SK-N-SH treated with all-trans-retinoic acid at 6 μM for 48 hours (cell line): ENCODE results near the gene MYB.

Experiments used
- ATAC-seq: fragments of 200-7000 bp; cut with Tn5 transposase; 3 replicates; pipeline ENCODE4 v1.9.1; 2020; ENCODE audit warnings: mild to moderate bottlenecking, moderate library complexity
- ARNTL ChIP-seq: fragments of 450-650 bp; formaldehyde crosslinking; IDR thresholded peaks from 2 replicates; pipeline ENCODE4 v1.5.0; 2020; ENCODE audit warnings: low read depth, mild to moderate bottlenecking, moderate library complexity, borderline replicate concordance
- BACH2 ChIP-seq: fragments of 250-450 bp; sonication (Bioruptor Pico); IDR thresholded peaks from 2 replicates; pipeline ENCODE4 v1.9.0; 2021; ENCODE audit warnings: mild to moderate bottlenecking, borderline replicate concordance
- CSDC2 ChIP-seq: fragments of 250-450 bp; sonication (Bioruptor Pico); IDR thresholded peaks from 2 replicates; pipeline ENCODE4 v1.5.0; 2020; ENCODE audit warnings: mild to moderate bottlenecking, moderate library complexity
- ESRRG ChIP-seq: fragments of 250-450 bp; sonication (Bioruptor Pico); IDR thresholded peaks from 2 replicates; pipeline ENCODE4 v1.6.1; 2021; ENCODE audit warnings: mild to moderate bottlenecking
- GLIS3 ChIP-seq: fragments of 250-450 bp; sonication (Bioruptor Pico); IDR thresholded peaks from 2 replicates; pipeline ENCODE4 v1.5.0; 2020; ENCODE audit warnings: mild to moderate bottlenecking, moderate library complexity
- ISL1 ChIP-seq: fragments of 250-450 bp; sonication (Bioruptor Pico); IDR thresholded peaks from 2 replicates; pipeline ENCODE4 v2.1.2; 2022; ENCODE audit warnings: mild to moderate bottlenecking, moderate library complexity
- OSR1 ChIP-seq: fragments of 250-450 bp; sonication (Bioruptor Pico); IDR thresholded peaks from 2 replicates; pipeline ENCODE4 v1.8.0; 2022; ENCODE audit warnings: moderate library complexity, mild to moderate bottlenecking, inconsistent platforms
- PPARA ChIP-seq: fragments of 250-450 bp; sonication (Bioruptor Pico); IDR thresholded peaks from 2 replicates; pipeline ENCODE4 v1.5.0; 2020; ENCODE audit warnings: mild to moderate bottlenecking, borderline replicate concordance
- RARB ChIP-seq: fragments of 250-450 bp; sonication (Bioruptor Pico); IDR thresholded peaks from 2 replicates; pipeline ENCODE4 v1.8.0; 2021; ENCODE audit warnings: mild to moderate bottlenecking, moderate library complexity
- SNAI2 ChIP-seq: fragments of 250-450 bp; sonication (Bioruptor Pico); IDR thresholded peaks from 2 replicates; pipeline ENCODE4 v1.5.0; 2020; ENCODE audit warnings: mild to moderate bottlenecking, moderate library complexity
- TCF4 ChIP-seq: fragments of 250-450 bp; sonication (Bioruptor Pico); IDR thresholded peaks from 2 replicates; pipeline ENCODE4 v1.8.0; 2021; ENCODE audit warnings: mild to moderate bottlenecking, moderate library complexity, borderline replicate concordance
- TOX ChIP-seq: fragments of 250-450 bp; sonication (Bioruptor Pico); IDR thresholded peaks from 2 replicates; pipeline ENCODE4 v1.8.0; 2021; ENCODE audit warnings: mild to moderate bottlenecking, moderate library complexity, borderline replicate concordance
- ZC3H10 ChIP-seq: fragments of 250-450 bp; sonication (Bioruptor Pico); IDR thresholded peaks from 2 replicates; pipeline ENCODE4 v1.5.1; 2021; ENCODE audit warnings: mild to moderate bottlenecking, moderate library complexity
- ZFP3 ChIP-seq: fragments of 250-450 bp; sonication (Bioruptor Pico); IDR thresholded peaks from 2 replicates; pipeline ENCODE4 v1.5.0; 2020; ENCODE audit warnings: mild to moderate bottlenecking, moderate library complexity
- ZFP30 ChIP-seq: fragments of 450-650 bp; formaldehyde crosslinking; IDR thresholded peaks from 2 replicates; pipeline ENCODE4 v1.5.0; 2022; ENCODE audit warnings: mild to moderate bottlenecking, moderate library complexity
- ZNF565 ChIP-seq: fragments of 450-650 bp; formaldehyde crosslinking; conservative IDR thresholded peaks from 2 replicates; pipeline ENCODE4 v1.5.0; 2020; ENCODE audit warnings: low read depth, mild to moderate bottlenecking, moderate library complexity
- ZNF70 ChIP-seq: fragments of 450-650 bp; formaldehyde crosslinking; IDR thresholded peaks from 2 replicates; pipeline ENCODE4 v1.5.0; 2020; ENCODE audit warnings: mild to moderate bottlenecking, moderate library complexity
- ZNF8 ChIP-seq: fragments of 450-650 bp; formaldehyde crosslinking; IDR thresholded peaks from 2 replicates; pipeline ENCODE4 v1.5.0; 2020; ENCODE audit warnings: mild to moderate bottlenecking, moderate library complexity
- TF ChIP-seq, protein P1 (sequence below): fragments of 250-450 bp; sonication (Bioruptor Pico); IDR thresholded peaks from 2 replicates; pipeline ENCODE4 v1.5.1; 2020; ENCODE audit warnings: low read depth, mild to moderate bottlenecking, moderate library complexity
- TF ChIP-seq, protein P2 (sequence below): fragments of 250-450 bp; sonication (Bioruptor Pico); IDR thresholded peaks from 2 replicates; pipeline ENCODE4 v1.5.0; 2020; ENCODE audit warnings: mild to moderate bottlenecking, moderate library complexity
- TF ChIP-seq, protein P3 (sequence below): fragments of 250-450 bp; sonication (Bioruptor Pico); IDR thresholded peaks from 2 replicates; pipeline ENCODE4 v1.5.1; 2021; ENCODE audit warnings: mild to moderate bottlenecking, moderate library complexity
- TF ChIP-seq, protein P4 (sequence below): fragments of 250-450 bp; sonication (Bioruptor Pico); IDR thresholded peaks from 2 replicates; pipeline ENCODE4 v1.8.0; 2020; ENCODE audit warnings: mild to moderate bottlenecking, moderate library complexity, borderline replicate concordance

Gene MYB

DNA sequence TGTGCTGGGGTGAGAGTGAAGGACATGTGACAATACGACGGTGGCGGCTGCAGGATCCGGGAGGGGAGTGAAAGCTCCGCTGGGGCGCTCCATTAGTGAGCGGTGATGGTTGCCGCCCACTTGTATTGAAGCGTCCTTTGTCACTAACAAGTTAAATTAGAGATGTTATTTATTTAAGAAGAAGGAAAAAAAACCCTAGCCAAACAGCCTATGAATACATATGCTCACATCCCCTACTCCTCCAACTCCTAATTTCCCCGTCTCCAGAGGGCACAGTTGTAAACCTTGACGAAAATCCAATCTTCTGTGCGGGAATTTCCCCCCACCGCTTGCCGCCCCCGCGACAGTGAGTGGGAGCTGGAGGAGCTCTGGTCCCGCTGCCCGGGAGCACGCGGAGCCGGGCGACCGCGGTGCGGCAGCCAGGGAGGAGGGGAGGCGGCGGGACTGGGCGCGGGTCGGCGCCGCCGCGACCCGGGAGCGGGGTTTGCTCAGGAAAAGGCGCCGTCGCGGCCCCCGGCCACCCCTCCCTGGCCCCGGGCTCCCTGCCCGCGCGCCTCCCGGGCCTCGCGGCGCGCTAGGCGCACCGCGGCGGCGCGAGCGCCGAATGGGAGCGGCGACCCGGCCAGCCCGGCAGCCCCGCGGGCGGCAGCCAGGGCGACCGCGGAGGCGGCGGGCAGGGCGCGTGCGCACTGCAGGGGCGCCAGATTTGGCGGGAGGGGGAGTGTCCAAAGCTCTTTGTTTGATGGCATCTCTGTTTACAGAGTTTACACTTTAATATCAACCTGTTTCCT lies at the start of gene MYB:
MYB (plus strand) TSS at position 767 of the 791 bp plus-strand sequence. CDS start 206 bp downstream, outside the sequence.
- peak; percentile 61 for ATAC-seq
- TF ChIP-seq SNAI2 (CRISPR knock-in tag): no peak
- no peak for TF ChIP-seq ZFP30 (CRISPR knock-in tag)
- TF ChIP-seq ZFP3 (CRISPR knock-in tag): no peak

DNA sequence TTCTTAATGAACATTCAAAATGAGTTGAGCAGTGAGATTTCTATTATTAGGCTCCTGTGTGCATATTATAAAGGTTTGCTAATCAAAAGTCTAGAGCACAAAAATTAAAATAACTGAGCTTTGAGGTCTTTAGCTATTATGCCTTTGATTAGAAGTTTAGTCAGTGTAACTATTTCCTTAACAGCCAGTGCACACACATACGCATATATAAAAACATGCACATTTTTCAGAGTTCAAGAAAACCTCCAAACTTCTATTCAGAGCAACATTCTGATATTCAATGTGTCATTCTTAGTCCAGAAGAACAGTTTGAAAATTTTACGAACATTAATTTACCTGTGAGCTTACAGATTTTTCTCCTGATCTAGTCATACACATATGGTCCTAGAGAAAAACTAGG lies 48.3 kb upstream of the MYB start:
- no peak for ATAC-seq

DNA sequence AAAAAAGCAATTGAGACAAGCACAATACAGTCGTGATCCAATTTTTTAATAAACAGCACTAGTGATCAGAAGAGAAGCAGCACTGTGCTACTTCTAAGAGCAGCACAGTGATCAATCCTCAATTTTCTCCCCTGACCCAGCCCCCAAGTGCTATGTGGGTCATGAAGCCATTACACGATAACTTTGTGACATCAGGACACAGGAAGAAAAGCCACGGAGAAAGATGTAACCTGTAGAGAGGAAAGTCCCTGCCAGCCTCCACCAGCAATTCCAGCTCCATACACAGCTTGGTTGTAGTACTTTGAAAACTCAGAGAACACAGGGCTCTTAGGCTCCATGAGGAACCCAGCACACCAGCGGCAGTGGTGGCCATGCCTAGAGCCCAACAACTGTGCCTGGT lies 45.3 kb upstream of the MYB start:
- TF ChIP-seq GLIS3 (CRISPR knock-in tag): no peak
- no peak for ATAC-seq

More for the DNA sequence above, 48.3 kb upstream of the MYB start:
- TF ChIP-seq PPARA (CRISPR knock-in tag) (no peak), ZNF8 (CRISPR knock-in tag) (no peak), SNAI2 (CRISPR knock-in tag) (no peak), ISL1 (no peak), ESRRG (CRISPR knock-in tag) (no peak), ZNF565 (CRISPR knock-in tag) (no peak), ZNF70 (CRISPR knock-in tag) (no peak), ZFP30 (CRISPR knock-in tag) (no peak), TCF4 (CRISPR knock-in tag) (no peak), CSDC2 (no peak), TOX (CRISPR knock-in tag) (no peak), ARNTL (CRISPR knock-in tag) (no peak), ZC3H10 (no peak), GLIS3 (CRISPR knock-in tag) (no peak), RARB (CRISPR knock-in tag) (no peak), ZFP3 (CRISPR knock-in tag) (no peak), BACH2 (CRISPR knock-in tag) (no peak)
- TF ChIP-seq, protein P1, sequence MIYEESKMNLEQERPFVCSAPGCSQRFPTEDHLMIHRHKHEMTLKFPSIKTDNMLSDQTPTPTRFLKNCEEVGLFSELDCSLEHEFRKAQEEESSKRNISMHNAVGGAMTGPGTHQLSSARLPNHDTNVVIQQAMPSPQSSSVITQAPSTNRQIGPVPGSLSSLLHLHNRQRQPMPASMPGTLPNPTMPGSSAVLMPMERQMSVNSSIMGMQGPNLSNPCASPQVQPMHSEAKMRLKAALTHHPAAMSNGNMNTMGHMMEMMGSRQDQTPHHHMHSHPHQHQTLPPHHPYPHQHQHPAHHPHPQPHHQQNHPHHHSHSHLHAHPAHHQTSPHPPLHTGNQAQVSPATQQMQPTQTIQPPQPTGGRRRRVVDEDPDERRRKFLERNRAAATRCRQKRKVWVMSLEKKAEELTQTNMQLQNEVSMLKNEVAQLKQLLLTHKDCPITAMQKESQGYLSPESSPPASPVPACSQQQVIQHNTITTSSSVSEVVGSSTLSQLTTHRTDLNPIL (CRISPR knock-in tag): no peak
- TF ChIP-seq, protein P2, sequence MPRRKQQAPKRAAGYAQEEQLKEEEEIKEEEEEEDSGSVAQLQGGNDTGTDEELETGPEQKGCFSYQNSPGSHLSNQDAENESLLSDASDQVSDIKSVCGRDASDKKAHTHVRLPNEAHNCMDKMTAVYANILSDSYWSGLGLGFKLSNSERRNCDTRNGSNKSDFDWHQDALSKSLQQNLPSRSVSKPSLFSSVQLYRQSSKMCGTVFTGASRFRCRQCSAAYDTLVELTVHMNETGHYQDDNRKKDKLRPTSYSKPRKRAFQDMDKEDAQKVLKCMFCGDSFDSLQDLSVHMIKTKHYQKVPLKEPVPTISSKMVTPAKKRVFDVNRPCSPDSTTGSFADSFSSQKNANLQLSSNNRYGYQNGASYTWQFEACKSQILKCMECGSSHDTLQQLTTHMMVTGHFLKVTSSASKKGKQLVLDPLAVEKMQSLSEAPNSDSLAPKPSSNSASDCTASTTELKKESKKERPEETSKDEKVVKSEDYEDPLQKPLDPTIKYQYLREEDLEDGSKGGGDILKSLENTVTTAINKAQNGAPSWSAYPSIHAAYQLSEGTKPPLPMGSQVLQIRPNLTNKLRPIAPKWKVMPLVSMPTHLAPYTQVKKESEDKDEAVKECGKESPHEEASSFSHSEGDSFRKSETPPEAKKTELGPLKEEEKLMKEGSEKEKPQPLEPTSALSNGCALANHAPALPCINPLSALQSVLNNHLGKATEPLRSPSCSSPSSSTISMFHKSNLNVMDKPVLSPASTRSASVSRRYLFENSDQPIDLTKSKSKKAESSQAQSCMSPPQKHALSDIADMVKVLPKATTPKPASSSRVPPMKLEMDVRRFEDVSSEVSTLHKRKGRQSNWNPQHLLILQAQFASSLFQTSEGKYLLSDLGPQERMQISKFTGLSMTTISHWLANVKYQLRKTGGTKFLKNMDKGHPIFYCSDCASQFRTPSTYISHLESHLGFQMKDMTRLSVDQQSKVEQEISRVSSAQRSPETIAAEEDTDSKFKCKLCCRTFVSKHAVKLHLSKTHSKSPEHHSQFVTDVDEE (CRISPR knock-in tag): no peak
- TF ChIP-seq, protein P3, sequence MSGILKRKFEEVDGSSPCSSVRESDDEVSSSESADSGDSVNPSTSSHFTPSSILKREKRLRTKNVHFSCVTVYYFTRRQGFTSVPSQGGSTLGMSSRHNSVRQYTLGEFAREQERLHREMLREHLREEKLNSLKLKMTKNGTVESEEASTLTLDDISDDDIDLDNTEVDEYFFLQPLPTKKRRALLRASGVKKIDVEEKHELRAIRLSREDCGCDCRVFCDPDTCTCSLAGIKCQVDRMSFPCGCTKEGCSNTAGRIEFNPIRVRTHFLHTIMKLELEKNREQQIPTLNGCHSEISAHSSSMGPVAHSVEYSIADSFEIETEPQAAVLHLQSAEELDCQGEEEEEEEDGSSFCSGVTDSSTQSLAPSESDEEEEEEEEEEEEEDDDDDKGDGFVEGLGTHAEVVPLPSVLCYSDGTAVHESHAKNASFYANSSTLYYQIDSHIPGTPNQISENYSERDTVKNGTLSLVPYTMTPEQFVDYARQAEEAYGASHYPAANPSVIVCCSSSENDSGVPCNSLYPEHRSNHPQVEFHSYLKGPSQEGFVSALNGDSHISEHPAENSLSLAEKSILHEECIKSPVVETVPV: no peak

DNA sequence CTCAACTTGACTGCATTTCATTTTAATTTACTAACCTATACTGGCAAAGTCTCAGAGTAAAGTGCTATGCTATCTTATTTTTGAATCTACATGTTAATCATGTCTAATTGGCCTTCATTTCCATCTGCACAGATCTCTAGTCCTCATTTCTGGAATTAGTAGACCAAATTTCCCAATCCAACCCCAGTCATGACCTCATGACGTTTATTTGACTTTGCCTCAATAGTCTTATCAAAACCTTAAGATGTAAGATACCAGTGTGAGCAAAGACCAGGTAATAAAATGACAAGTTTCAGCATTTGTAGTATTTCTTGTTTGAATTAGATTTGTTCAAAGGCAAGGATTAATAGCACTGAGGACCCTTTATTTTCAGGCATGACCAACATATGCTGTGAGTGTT lies 43.3 kb upstream of the MYB start:
- no peak for ATAC-seq

DNA sequence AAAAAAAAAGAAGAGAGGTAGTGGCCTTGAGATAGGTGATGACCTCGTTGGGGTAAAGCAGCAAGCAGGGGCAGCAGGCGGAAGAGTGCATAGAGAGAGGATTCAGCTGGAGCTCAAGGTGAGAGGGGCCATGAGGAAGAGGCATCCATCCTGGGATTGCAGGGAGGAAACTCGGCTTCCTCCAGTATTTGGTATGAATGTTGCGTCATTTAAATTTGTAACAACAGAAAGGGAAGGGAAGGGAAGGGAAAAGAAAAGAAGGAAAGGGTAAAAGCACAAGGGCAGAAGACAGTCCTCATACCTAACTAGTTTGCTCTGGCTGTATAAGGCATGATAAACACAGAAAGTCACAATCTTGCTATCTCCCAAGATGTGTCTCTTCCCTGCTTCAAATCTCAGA lies 39.9 kb upstream of the MYB start:
- ATAC-seq: no peak
- TF ChIP-seq, protein P4, sequence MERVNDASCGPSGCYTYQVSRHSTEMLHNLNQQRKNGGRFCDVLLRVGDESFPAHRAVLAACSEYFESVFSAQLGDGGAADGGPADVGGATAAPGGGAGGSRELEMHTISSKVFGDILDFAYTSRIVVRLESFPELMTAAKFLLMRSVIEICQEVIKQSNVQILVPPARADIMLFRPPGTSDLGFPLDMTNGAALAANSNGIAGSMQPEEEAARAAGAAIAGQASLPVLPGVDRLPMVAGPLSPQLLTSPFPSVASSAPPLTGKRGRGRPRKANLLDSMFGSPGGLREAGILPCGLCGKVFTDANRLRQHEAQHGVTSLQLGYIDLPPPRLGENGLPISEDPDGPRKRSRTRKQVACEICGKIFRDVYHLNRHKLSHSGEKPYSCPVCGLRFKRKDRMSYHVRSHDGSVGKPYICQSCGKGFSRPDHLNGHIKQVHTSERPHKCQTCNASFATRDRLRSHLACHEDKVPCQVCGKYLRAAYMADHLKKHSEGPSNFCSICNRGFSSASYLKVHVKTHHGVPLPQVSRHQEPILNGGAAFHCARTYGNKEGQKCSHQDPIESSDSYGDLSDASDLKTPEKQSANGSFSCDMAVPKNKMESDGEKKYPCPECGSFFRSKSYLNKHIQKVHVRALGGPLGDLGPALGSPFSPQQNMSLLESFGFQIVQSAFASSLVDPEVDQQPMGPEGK (CRISPR knock-in tag): no peak
- TF ChIP-seq ZNF70 (CRISPR knock-in tag): no peak
- TF ChIP-seq ARNTL (CRISPR knock-in tag): no peak
- TF ChIP-seq GLIS3 (CRISPR knock-in tag): no peak
- TF ChIP-seq TCF4 (CRISPR knock-in tag): no peak
- TF ChIP-seq, protein P1 (CRISPR knock-in tag): no peak
- TF ChIP-seq RARB (CRISPR knock-in tag): no peak
- no peak for TF ChIP-seq ZFP3 (CRISPR knock-in tag)
- no peak for TF ChIP-seq ZFP30 (CRISPR knock-in tag)
- no peak for TF ChIP-seq SNAI2 (CRISPR knock-in tag)
- TF ChIP-seq ESRRG (CRISPR knock-in tag): no peak

More for the DNA sequence above, 43.3 kb upstream of the MYB start:
- TF ChIP-seq BACH2 (CRISPR knock-in tag) (no peak), OSR1 (no peak), ZNF8 (CRISPR knock-in tag) (no peak), ARNTL (CRISPR knock-in tag) (no peak), RARB (CRISPR knock-in tag) (no peak), ZC3H10 (no peak)
- TF ChIP-seq, all 23 proteins: peak for 0
